ENCODE measurements around the gene NUTM1.
"Not testable (repeated sequence)": the region's sequence is repeated elsewhere in the genome, so short reads cannot be mapped to it uniquely, and the experiment has no call there.

The NUTM1 gene

DNA sequence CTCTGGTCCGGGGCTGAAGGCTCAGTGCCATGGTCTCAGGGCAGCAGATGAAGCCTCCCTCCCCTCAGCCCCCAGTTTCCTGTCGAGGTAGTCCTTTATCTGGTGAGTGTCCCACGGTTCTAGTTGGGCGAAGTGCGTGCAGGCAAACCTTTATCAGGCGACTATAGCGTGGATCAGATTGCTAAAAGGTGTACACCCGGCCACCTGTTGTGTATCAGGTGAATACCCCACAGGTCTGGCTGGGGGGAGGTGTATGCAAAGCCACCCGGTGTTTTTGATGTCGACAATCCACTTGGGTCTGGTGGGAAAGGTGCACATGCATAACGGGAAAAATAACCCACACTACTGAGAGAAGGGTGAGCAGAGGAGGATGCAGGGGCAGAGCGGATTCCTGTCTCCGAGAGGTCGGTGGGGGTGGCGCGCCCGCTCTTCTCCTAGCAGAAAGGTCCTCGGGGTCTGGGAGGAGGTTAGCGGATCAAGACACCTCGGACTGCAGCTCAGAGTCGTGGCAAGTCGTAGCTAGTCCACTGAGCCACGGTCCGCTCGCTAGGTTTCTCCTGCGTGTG, 6.0 kb upstream of the NUTM1 start:
- peak in 1 of 2 donors; percentile 9 for DNase-seq

- DNase-seq, result peak; percentile 88 to 89
These were observed 5.4 kb upstream of the NUTM1 start, which contains the start of gene SLC12A6 for GRCh38 chr15:34337557-34338306. Gene SLC12A6, minus strand, starts transcription at chr15:34337781. Its CDS starts 1,101 bp downstream, at chr15:34336680.

DNA sequence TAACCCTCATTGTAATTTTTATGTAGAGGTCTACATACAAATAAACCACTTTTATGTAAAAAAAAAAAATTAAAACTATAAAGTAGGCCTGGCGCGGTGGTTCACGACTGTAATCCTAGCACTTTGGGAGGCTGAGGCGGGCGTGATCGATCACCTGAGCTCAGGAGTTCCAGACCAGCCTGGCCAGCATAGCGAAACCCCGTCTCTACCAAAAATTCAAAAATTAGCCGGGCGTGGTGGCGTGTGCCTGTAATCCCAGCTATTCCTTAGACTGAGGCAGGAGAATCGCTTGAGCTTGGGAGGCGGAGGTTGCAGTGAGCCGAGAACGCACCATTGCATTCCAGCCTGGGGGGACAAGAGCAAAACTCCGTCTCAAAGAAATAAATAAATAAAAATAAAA, 4.8 kb upstream of the NUTM1 start:
- no peak for DNase-seq

- no peak for DNase-seq
These were observed 3.2 kb upstream of the NUTM1 start for GRCh38 chr15:34339946-34340345.

GRCh38 chr15:34341381-34342212, 1.5 kb upstream of the NUTM1 start:
- no peak for DNase-seq

GRCh38 chr15:34342213-34342736, 840 bp upstream of the NUTM1 start:
- DNase-seq, result not testable (repeated sequence)

GRCh38 chr15:34347951-34348638, 5.0 kb downstream of the NUTM1 start:
- no peak for DNase-seq

GRCh38 chr15:34348735-34349300, 5.7 kb downstream of the NUTM1 start:
- no peak for DNase-seq

DNA sequence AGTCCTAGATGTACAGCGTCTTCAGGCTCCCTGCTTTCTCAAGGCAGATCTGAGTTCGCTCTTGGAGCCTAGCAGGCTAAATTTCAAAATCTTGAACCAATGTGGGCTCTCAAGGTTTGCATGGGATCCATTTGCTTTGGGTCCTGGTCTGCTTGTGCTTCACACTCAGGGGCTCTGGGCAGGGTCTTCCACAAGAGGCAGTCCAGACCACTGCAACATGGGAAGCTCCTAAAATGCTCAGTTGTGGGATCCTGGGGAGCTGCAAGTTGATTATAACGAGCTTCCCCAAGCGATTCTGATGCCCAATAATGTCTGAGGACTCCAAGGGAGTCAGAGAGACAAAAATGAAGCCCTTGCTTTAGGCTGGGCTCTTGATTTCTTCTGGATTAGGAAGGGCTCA, 6.7 kb downstream of the NUTM1 start:
- DNase-seq, result no peak

DNA sequence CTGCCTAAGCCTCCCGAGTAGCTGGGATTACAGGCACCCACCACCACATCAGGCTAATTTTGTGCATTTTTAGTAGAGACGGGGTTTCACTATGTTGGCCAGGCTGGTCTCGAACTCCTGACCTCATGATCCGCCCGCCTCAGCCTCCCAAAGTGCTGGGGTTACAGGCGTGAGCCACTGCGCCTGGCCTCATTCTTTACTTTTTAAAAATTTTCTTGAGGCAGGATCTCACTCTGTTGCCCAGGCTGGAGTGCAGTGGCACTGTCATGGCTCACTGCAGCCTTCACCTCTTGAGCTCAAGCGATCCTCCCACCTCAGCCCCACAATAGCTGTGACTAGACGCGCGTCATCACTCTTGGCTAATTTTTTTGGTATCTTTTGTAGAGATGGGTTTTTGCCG, 9.9 kb downstream of the NUTM1 start:
- DNase-seq, result not testable (repeated sequence)

- no peak for DNase-seq
These were observed 10.5 kb downstream of the NUTM1 start for GRCh38 chr15:34353627-34354026.

GRCh38 chr15:34354286-34354685, 11.2 kb downstream of the NUTM1 start:
- no peak for DNase-seq

DNA sequence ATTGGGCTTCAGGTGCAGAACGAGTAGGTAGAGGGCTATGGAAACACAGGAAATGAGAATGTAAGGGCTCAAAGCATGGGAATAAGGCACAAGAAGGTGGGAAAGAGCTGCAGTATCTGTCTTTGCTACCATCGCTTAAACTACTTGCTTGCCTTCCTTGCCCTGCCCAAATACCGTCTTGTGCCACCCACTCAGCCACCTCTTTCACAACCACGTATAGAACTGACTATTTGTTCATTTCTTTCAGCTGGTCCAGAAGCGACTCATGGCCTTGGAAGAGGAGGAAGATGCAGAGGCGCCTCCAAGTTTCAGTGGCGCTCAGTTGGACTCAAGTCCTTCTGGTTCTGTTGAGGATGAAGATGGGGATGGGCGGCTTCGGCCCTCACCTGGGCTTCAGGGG, 12.1 kb downstream of the NUTM1 start:
- no peak for DNase-seq

DNA sequence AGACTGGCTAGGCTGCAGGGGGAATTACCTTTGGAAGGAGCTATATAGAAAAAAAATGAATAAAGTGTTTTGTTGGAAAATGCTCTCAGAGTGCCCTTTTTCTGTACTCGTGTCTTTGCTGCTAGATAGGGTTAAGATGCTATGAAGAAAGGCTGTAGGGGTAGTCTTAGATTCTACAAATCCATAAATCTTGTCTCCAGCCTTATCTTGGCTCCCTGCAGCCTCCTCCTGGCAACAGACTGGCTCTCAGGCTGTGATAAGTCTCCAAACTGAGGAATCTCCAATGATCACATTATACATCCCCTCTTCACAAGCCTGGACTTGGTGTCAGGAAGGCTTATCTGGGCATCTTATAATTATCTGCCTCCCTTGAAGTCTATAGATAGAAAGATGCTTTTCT, 14.5 kb downstream of the NUTM1 start:
- no peak for DNase-seq

DNA sequence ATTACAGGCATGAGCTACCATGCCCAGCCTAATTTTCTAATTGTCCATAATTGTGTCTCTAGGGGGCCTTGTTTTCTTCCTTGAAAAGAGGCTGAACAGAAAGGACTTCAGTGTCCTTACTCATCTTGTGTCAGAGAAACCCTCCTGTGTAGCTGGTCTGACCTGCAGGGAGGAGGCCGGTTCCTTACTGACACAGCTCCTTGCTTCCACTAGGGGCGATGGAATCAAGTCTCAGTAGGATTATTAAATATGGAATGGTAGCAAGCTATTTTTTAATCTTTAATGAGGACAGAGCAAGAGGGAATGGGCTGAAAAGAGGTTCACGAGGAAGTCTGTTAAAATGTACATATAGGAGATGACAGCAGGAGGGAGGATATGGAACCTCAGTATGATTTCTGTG, 15.3 kb downstream of the NUTM1 start:
- DNase-seq, result no peak

DNA sequence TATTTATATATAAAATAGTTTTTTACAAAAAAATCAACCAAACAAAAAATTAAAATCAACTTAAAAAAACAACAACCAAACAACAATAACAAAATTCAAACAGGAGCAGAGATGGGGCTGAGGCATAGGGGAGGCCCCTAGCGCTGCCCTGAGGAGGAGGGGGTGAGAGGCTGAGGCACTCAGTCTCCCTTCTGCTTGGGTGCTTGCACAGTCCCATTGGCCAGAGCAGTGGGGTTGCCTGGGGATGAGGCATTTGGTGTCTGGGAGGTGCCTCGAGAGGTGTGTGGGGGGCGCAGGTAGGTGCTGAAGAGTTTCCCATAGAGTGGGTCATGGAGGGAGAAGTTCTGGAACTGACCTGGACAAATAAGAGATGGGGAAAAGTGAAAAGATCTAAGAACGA, 15.8 kb downstream of the NUTM1 start:
- DNase-seq, result no peak

- no peak for DNase-seq
These were observed 16.3 kb downstream of the NUTM1 start for GRCh38 chr15:34359416-34359815.

DNA sequence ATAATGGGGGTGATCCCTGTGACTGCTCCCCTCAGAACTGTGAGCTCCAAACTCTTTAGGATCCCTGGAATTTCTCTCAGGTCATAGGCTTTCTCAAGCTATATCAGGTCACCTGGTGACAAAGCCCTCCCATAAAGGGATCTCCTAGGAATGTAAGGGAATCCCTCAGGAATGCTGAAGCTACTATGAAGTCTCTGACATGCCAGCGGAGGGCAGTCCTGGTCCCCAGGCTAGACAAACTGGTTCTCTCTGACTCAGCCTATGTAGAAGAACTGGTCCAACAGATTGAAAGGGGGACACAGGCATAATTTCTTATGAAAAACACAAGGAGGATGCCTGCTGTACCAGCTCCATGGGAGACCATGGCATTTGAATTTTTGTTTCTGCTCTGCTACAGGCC, 17.2 kb downstream of the NUTM1 start:
- no peak for DNase-seq

DNA sequence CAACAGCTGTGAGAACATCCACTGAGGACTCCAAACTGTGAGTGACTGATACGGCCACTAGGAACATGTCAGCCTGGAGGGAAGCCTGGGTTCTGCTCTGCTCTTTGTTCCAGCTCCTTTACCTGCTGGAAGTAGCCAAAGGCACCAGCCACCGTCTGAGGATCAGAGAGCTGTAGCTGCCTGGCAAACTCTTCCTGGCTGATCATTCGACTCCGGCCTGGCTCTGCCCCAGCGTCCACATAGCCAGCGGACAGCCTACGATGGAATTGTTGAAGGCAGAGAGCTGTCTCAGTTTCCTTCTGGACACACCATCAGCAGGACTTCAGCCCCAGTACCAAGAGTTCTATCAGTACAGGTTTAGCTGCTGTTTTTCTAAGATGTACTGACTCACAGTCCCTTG, 18.2 kb downstream of the NUTM1 start:
- DNase-seq, result no peak

DNA sequence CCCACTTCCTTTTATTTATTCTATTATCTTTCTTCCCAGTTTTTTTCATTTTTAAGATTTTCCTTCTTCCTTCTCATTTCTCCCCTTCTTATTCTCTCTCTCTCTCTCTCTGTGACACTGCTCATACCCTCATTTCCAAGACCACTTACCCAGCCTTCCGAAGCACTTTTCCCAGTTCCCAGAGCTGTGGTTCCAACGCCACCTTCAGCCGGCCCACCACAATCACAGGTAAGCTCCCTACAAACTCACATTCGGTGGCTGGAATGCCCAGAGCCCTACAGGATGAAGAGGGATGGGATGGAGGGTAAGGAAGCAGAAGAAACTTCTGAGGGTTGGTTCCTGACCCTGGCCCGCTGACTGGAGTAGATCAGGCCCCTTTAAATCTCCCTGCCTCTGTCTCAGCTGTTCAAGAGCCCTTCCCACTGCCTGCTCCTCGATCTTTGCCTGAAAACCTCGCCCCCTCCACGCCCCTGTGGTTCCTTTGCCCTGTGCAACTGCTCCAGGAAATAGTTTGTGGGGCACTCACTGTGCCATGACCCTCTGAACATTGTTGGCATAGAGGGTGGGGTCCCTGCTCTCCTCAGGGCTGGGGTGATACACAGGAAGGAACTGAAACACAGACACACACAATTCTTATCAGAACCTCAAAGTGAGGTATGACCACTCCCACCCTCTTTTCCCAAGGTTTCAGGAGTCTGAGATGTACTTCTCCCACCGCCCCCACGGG, 19.1 kb downstream of the NUTM1 start:
- no peak for DNase-seq

GRCh38 chr15:34364041-34364440, 20.9 kb downstream of the NUTM1 start:
- DNase-seq, result no peak
